Fibroblast of skin of back (primary cell): ENCODE measurements around the gene KCNJ3.
A peak's percentile ranks its signal among the peaks of the same experiment; 100 is the strongest.

Experiments
- DNase-seq: peaks from one replicate; pipeline ENCODE4 v3.0.0-alpha.2; 2013

The KCNJ3 gene

GRCh38 chr2:154707994-154708575, 9.6 kb downstream of the KCNJ3 start:
- no peak for DNase-seq

DNA sequence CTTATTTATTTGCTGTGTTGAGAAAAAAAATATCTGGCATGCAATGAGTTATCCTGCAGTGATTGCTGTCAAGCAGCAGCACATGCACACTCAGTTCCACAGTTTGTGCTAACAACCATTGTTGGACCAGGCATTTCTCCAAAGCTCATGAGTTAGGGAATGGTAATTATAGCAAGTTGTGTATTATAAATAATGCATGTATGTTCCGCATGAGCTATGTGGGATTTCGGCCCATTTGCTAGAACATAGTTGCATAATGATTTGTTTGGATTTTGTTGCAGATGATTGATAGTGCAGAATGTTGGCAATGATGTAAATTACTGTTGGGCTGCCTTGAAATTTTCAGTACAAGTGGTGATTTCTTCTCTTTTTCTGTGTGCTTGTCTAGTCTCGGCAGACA, 10.7 kb downstream of the KCNJ3 start:
- no peak for DNase-seq

- DNase-seq: no peak
These were observed 11.6 kb downstream of the KCNJ3 start for GRCh38 chr2:154710078-154710477.

- no peak for DNase-seq
These were observed 12.2 kb downstream of the KCNJ3 start for GRCh38 chr2:154710685-154711084.

GRCh38 chr2:154713675-154714074, 15.2 kb downstream of the KCNJ3 start:
- no peak for DNase-seq

GRCh38 chr2:154720651-154721050, 22.2 kb downstream of the KCNJ3 start:
- DNase-seq: peak; percentile 15

DNA sequence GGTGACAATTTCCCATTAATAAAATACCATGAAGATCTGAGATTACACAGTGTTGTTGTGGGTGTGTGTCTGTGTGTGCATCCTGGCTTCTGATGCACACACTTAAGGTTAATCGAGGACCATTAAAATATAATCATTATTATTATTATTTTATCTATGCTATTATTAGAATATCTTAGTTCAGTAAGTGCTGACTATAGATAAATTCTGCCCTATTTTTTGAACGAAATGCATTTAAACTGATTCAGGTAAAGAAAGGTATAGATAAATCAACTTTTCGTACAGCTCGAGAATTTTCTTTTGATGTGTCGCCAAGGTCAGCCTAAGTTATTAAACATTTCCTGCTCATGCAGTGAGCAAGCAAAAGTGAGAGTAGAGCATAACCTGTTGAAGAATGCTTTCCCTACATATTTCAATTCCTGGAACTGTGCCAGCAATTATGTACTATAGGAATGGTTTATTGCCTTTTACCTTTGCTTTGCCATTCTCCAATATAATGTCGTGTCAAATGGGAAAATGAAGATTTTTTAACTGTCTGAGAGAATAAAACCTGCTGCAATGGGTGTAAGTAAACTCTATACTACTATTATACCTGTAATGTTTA, 25.8 kb downstream of the KCNJ3 start:
- DNase-seq: no peak

GRCh38 chr2:154740361-154740760, 41.9 kb downstream of the KCNJ3 start:
- no peak for DNase-seq

DNA sequence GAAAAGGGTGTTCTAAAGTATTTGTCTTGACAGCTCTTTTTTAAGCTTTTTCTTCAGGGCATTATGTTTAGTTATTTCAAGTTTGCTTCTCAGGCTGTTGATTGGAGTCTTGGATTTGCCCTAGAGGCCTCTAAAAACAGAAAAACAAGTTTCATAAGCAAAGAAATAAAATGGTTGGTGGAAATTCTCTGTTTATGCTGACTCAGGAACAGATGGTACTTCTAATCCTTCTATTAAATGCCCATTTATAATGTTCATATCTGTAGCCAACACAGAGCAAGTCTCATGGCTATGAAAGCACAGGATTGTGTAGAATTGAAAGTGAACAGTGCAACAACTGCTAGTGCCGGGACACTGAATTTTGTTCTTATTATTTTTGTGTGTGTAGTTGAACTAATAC, 60.4 kb downstream of the KCNJ3 start:
- DNase-seq: no peak

DNA sequence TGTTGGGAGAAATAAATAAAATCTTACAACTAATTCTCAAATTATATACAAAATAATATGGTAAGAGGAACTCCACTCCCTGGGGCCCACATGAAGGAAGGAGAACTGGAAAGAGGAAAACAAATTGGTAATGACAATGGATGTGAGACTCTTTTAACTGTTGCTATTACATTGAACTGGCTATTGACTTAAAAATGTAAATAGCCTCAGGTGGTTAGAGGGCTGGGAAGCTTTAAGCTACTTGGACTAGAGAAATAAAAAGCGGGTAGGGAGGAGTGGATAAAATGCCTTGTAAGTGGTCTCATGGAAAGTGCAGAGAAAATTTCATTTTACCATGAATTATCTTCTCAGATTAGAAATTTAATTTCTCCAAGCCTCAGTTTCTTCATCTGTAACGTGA, 64.1 kb downstream of the KCNJ3 start:
- no peak for DNase-seq

DNA sequence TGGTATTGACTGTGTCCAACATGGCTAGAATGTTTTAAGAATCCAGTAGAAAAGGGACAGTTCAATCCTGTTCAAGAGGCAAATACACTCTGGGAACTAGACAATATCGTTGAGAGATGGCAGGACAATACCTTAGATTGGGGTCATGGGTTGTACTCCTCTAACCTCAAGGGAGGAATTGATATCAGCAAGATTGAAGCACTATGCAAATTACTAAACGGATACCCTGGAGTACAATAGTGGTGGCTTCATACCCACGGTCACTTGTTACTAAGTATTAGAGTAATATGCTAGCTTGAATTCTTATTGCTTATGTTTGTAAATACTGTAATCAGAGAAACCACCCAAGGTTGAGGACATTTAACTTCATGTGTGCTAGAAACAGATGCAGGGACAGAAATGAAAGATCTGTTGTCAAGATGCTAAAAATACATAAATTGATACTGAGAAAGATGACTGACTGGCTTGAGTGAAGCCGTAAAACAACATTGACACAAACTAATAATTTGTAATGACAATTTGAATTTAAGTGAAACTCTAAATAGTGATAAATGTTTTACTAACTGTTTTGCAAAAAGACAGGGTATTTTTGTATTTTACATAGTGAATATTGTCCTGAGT, 73.3 kb downstream of the KCNJ3 start:
- no peak for DNase-seq

- no peak for DNase-seq
These were observed 78.3 kb downstream of the KCNJ3 start for GRCh38 chr2:154776825-154777224.

GRCh38 chr2:154794406-154794805, 95.9 kb downstream of the KCNJ3 start:
- DNase-seq: no peak

- no peak for DNase-seq
These were observed 97.2 kb downstream of the KCNJ3 start for GRCh38 chr2:154795651-154796050.

DNA sequence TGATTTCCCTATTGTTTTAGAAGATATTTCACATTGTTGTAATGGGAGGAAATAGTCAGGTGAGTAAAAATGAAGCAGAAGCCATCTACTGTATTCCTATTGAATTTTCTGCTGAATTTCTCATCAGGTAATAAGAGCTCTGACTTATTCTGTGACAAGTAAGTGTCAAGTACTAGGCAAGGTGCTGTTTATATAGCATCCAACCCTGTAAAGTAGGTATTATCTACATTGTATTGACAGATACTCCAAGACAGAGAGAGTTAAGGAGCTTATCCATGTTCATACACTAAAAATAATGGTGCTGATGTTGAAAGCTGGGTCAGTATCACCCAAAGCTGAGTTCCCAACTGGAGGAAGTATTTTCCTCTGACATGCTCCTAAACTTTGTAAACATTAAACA, 106.0 kb downstream of the KCNJ3 start:
- DNase-seq: no peak

DNA sequence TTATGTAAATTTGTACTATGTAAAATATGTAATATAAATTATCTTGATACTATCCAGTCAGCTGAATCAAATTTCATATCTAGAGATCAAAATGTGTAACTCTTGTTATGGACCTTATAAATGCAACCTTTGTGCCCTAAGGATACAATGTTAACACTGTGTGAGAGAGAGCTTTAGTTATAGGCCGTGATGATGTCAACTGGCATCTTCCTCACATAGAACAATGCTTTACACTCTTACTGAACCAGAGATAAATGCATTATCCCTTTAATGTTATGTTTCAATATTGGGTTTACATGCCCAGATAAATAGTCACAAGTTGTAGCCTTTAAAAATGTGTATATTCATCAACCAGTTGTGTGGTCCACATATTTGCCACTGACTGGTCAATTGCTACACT, 115.1 kb downstream of the KCNJ3 start:
- DNase-seq: no peak

DNA sequence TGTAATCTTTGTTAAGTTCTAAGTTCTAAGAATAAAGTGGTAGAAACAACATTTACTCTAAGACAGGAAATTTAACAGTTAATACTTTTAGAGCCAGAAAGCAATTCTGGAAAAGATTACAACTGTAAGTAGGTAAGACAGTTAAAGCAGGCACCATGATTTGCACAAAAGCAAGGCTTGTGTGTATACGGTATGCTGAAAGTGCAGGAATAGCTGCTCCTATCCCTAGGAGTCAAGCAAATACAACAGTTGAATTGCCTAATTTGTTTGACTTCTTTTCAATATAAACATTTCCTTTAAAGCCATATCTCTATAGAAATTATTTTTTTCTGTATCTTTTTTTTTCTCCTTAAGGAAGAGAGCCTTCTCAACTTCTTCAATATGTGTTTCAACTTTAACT, 116.4 kb downstream of the KCNJ3 start:
- no peak for DNase-seq

DNA sequence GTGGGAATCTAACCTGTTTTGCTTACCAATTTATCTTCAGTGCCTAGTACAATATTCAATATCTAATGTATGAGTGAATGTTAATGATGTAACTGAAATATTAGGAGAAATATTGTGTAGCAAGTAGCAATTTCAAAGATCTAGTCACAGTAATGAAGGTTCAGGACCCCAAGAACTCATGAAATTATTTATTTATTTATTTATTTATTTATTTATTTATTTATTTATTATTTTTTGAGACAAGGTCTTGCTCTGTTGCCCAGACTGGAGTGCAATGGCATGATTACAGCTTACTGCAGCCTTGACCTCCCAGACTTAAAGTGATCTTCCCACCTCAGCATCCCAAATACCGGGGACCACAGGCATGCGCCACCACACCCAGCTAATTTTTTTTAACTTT, 126.9 kb downstream of the KCNJ3 start:
- DNase-seq: no peak

DNA sequence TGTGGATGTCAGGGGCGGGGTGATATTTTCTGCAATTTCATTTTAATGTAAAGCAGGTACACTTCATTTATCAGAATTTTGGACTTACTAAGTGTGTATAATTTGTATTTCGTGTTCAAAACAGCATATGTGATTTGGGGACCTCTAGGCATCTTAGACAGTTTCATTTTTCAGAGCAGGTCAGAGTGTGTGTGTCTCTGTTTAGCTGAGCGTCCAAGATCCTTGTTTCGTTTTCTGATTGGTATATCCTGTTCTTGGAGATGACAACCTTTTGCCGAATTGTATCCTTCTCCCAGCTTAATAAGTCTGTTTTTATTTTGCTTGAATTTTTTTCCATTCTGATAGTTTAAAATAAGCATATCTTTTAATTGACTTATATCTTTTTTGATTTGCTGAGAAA, 128.3 kb downstream of the KCNJ3 start:
- no peak for DNase-seq

GRCh38 chr2:154827286-154827685, 128.8 kb downstream of the KCNJ3 start:
- no peak for DNase-seq

GRCh38 chr2:154832711-154833110, 134.2 kb downstream of the KCNJ3 start:
- DNase-seq: no peak

DNA sequence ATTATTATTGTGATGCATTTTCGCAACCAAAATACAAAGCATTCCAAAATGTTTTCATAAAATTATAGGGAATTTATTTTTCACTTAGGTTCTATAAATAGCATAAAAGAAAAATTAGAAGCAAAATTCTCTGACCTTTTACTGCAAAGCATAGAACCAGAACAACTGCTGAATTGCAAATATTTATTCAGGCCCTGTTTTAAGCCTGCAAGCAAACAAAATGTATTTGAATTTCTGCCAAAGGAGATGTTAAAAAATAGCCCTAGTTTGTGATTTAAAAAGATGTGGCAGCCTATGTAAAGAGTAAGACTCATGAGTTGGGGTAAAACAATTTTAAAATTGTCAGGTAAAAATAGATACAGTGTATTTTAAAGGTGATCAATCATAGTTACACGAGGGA, 138.1 kb downstream of the KCNJ3 start:
- no peak for DNase-seq

DNA sequence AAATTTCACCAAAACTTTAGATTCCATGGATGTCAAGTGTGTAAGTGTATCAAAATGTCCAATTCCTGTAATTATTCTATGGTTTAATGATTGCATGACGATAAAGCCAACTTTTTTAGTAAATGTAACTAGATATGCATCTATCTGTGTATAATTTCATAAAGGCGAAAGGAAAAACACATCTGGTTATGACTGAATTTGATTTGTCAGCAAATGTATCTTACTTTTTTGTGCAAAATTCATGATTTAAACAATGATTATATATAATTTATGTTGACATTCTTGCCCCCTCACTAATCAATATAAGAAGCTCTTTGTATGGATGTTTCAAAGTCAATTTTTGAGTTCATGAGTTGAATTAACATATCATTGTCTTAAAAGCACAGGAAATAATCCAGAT, 138.5 kb downstream of the KCNJ3 start:
- DNase-seq: no peak

DNA sequence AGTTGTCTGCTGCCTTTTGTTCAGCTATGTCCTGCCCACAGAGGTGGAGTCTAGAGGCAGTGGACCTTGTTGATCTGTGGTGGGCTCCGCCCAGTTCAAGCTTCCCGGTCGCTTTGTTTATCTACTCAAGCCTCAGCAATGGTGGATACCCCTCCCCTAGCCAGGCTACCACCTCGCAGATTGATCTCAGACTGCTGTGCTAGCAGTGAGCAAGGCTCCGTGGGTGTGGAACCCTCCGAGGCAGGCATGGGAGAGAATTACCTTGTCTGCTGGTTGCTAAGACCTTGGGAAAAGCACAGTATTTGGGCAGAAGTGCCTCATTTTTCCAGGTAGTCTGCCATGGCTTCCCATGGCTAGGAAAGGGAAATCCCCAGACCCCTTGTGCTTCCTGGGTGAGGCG, 146.0 kb downstream of the KCNJ3 start:
- no peak for DNase-seq

DNA sequence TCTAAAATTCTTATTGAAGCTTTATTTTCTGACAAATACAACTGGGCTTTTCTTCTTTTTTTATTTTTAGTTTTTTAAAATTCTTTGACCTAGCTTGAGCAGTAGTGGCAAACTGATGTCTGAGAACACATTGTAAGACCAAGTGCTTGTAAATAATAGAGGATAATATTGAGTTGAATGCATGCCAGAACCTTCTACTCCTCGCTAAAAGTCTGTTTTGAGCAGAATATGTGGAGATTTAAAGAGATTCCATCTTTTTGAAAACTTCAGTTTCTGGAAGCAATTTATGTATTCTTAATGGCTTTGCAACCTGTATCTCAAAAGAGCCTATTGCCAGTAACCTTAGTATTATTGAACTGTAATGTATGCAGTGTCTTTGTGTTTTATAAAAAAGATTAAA, 148.3 kb downstream of the KCNJ3 start:
- no peak for DNase-seq
